ENCODE data around the gene ARHGAP22.
A peak's percentile ranks its signal among the peaks of the same experiment; 100 is the strongest.

- peak; percentile 14 for TF ChIP-seq CTCF (IDR thresholded peaks at IDR 0.05; ENCODE audit: insufficient read depth, low read length)
- TF ChIP-seq, protein P1, sequence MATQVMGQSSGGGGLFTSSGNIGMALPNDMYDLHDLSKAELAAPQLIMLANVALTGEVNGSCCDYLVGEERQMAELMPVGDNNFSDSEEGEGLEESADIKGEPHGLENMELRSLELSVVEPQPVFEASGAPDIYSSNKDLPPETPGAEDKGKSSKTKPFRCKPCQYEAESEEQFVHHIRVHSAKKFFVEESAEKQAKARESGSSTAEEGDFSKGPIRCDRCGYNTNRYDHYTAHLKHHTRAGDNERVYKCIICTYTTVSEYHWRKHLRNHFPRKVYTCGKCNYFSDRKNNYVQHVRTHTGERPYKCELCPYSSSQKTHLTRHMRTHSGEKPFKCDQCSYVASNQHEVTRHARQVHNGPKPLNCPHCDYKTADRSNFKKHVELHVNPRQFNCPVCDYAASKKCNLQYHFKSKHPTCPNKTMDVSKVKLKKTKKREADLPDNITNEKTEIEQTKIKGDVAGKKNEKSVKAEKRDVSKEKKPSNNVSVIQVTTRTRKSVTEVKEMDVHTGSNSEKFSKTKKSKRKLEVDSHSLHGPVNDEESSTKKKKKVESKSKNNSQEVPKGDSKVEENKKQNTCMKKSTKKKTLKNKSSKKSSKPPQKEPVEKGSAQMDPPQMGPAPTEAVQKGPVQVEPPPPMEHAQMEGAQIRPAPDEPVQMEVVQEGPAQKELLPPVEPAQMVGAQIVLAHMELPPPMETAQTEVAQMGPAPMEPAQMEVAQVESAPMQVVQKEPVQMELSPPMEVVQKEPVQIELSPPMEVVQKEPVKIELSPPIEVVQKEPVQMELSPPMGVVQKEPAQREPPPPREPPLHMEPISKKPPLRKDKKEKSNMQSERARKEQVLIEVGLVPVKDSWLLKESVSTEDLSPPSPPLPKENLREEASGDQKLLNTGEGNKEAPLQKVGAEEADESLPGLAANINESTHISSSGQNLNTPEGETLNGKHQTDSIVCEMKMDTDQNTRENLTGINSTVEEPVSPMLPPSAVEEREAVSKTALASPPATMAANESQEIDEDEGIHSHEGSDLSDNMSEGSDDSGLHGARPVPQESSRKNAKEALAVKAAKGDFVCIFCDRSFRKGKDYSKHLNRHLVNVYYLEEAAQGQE (IDR thresholded peaks at IDR 0.05; ENCODE audit: insufficient replicate concordance, low read depth) = no peak
- TF ChIP-seq POLR2AphosphoS5 (IDR thresholded peaks at IDR 0.05; ENCODE audit: low read depth) = no peak
- no peak for TF ChIP-seq SPI1 (IDR thresholded peaks at IDR 0.05; ENCODE audit: borderline replicate concordance, low read depth)
Observed at GRCh38 chr10:48444266-48444665, 160.6 kb downstream of the ARHGAP22 start.
